H9 (cell line): ENCODE results near the gene SLC1A1. TPM values are rescaled to one million over a fixed set of nuclear protein-coding genes. Genes with fewer than 3 reads are reported as not detected.
A peak's percentile ranks its signal among the peaks of the same experiment; 100 is the strongest.
"Not testable (repeated sequence)": the region's sequence is repeated elsewhere in the genome, so short reads cannot be mapped to it uniquely, and the experiment has no call there.

Experiments
- DNase-seq: peaks from one replicate; pipeline ENCODE4 v3.0.0-alpha.2; 2017
- H2AFZ ChIP-seq: one replicate; pipeline ENCODE4 v1.6.1; 2013; ENCODE audit warnings: mild to moderate bottlenecking, low read length, control low read depth, moderate library complexity
- H2AK5ac ChIP-seq: 2 replicates; pipeline ENCODE4 v1.6.1; 2013; ENCODE audit warnings: low read length, control low read depth, mixed read lengths; ENCODE audit not compliant: insufficient read length
- H2BK120ac ChIP-seq: one replicate; pipeline ENCODE4 v1.6.1; 2013; ENCODE audit warnings: low read depth, mild to moderate bottlenecking, low read length, control low read depth, inconsistent platforms; ENCODE audit not compliant: poor library complexity, severe bottlenecking
- H2BK12ac ChIP-seq: 2 replicates; pipeline ENCODE4 v1.6.1; 2013; ENCODE audit warnings: low read length, control low read depth, mixed read lengths, low read depth; ENCODE audit not compliant: insufficient read length
- H2BK15ac ChIP-seq: 2 replicates; pipeline ENCODE4 v1.6.1; 2013; ENCODE audit warnings: low read depth, low read length, control low read depth
- H2BK20ac ChIP-seq: one replicate; pipeline ENCODE4 v1.6.1; 2013; ENCODE audit warnings: low read depth, mild to moderate bottlenecking, low read length, control low read depth, inconsistent platforms; ENCODE audit not compliant: poor library complexity, severe bottlenecking
- H2BK5ac ChIP-seq: 2 replicates; pipeline ENCODE4 v1.6.1; 2013; ENCODE audit warnings: low read length, control low read depth, mixed read lengths; ENCODE audit not compliant: insufficient read length
- H3K14ac ChIP-seq: 2 replicates; pipeline ENCODE4 v1.6.1; 2013; ENCODE audit warnings: low read length, control low read depth; ENCODE audit not compliant: insufficient read depth
- H3K18ac ChIP-seq: 2 replicates; pipeline ENCODE4 v1.6.1; 2013; ENCODE audit warnings: low read depth, mild to moderate bottlenecking, mixed read lengths, low read length, control low read depth; ENCODE audit not compliant: insufficient read length
- H3K23ac ChIP-seq: 2 replicates; pipeline ENCODE4 v1.6.1; 2013; ENCODE audit warnings: low read length, control low read depth, mixed read lengths, low read depth; ENCODE audit not compliant: insufficient read length
- H3K23me2 ChIP-seq: 2 replicates; pipeline ENCODE4 v1.6.1; 2013; ENCODE audit warnings: low read depth, mild to moderate bottlenecking, mixed read lengths, low read length, control low read depth; ENCODE audit not compliant: insufficient read length, poor library complexity, severe bottlenecking
- H3K27ac ChIP-seq: 2 replicates; pipeline ENCODE4 v1.5.1; 2013; ENCODE audit warnings: low read length, control low read depth, mixed read lengths, low read depth; ENCODE audit not compliant: insufficient read length
- H3K27me3 ChIP-seq: 2 replicates; pipeline ENCODE4 v1.6.1; 2013; ENCODE audit warnings: low read length, control low read depth, inconsistent platforms; ENCODE audit not compliant: insufficient read depth
- H3K4ac ChIP-seq: 2 replicates; pipeline ENCODE4 v1.6.1; 2013; ENCODE audit warnings: low read depth, mild to moderate bottlenecking, control low read depth, inconsistent platforms, low read length, moderate library complexity
- H3K4me1 ChIP-seq: 2 replicates; pipeline ENCODE4 v1.6.1; 2013; ENCODE audit warnings: low read length, control low read depth, inconsistent platforms; ENCODE audit not compliant: insufficient read depth
- H3K4me2 ChIP-seq: 2 replicates; pipeline ENCODE4 v1.6.1; 2013; ENCODE audit warnings: low read length, control low read depth, mixed read lengths; ENCODE audit not compliant: insufficient read length, insufficient read depth
- H3K56ac ChIP-seq: 2 replicates; pipeline ENCODE4 v1.6.1; 2013; ENCODE audit warnings: low read depth, mild to moderate bottlenecking, mixed read lengths, low read length, control low read depth; ENCODE audit not compliant: insufficient read length
- H3K79me1 ChIP-seq: 2 replicates; pipeline ENCODE4 v1.6.1; 2013; ENCODE audit warnings: low read depth, mild to moderate bottlenecking, moderate library complexity, low read length, control low read depth, inconsistent platforms; ENCODE audit not compliant: insufficient read depth, poor library complexity, severe bottlenecking
- H3K79me2 ChIP-seq: 2 replicates; pipeline ENCODE4 v1.6.1; 2013; ENCODE audit warnings: low read length, control low read depth, inconsistent platforms; ENCODE audit not compliant: insufficient read depth
- H3K9ac ChIP-seq: 2 replicates; pipeline ENCODE4 v1.6.1; 2013; ENCODE audit warnings: low read length, control low read depth, mixed read lengths; ENCODE audit not compliant: insufficient read length; ENCODE audit errors: extremely low read depth
- H3K9me3 ChIP-seq: one replicate; pipeline ENCODE4 v1.6.1; 2013; ENCODE audit warnings: low read depth, low read length, inconsistent platforms; ENCODE audit not compliant: control insufficient read depth
- H3T11ph ChIP-seq: one replicate; pipeline ENCODE4 v1.6.1; 2013; ENCODE audit warnings: mild to moderate bottlenecking, low read length, control low read depth, inconsistent platforms
- H4K20me1 ChIP-seq: one replicate; pipeline ENCODE4 v1.6.1; 2013; ENCODE audit not compliant: control insufficient read depth, insufficient read length, insufficient read depth
- H4K5ac ChIP-seq: 2 replicates; pipeline ENCODE4 v1.6.1; 2013; ENCODE audit warnings: low read depth, mild to moderate bottlenecking, mixed read lengths, low read length, control low read depth; ENCODE audit not compliant: insufficient read length
- H4K8ac ChIP-seq: replicated peaks from 2 replicates; pipeline ENCODE4 v1.6.1; 2013; ENCODE audit warnings: low read length, control low read depth, mixed read lengths, low read depth; ENCODE audit not compliant: insufficient read length
- H4K91ac ChIP-seq: 2 replicates; pipeline ENCODE4 v1.6.1; 2013; ENCODE audit warnings: low read depth, mild to moderate bottlenecking, moderate library complexity, mixed read lengths, low read length, control low read depth; ENCODE audit not compliant: insufficient read length
- H3K27ac Mint-ChIP-seq, 3 experiments: 2 replicates in 2 of 3; 3 replicates in 1 of 3; pipeline ENCODE4 v1.8.0; 2020 to 2021; ENCODE audit warnings: mixed read lengths in 3 of 3, mild to moderate bottlenecking in 1 of 3, moderate library complexity in 1 of 3
- H3K27me3 Mint-ChIP-seq: 2 replicates; pipeline ENCODE4 v1.8.0; 2021; ENCODE audit warnings: low read depth, mild to moderate bottlenecking, moderate library complexity, mixed read lengths
- H3K36me3 Mint-ChIP-seq, 3 experiments: 2 replicates in 2 of 3; 3 replicates in 1 of 3; pipeline ENCODE4 v1.8.0; 2020 to 2021; ENCODE audit warnings: low read depth in 3 of 3, mixed read lengths in 3 of 3; ENCODE audit not compliant: insufficient read depth in 1 of 3
- H3K4me1 Mint-ChIP-seq, 2 experiments: 2 replicates each; pipeline ENCODE4 v1.8.0; 2020; ENCODE audit warnings: mixed read lengths in 2 of 2
- H3K4me3 Mint-ChIP-seq, 2 experiments: 2 replicates in 1 of 2; 3 replicates in 1 of 2; pipeline ENCODE4 v1.8.0; 2020 to 2021; ENCODE audit warnings: mild to moderate bottlenecking in 2 of 2, mixed read lengths in 2 of 2, moderate library complexity in 1 of 2
- H3K9me3 Mint-ChIP-seq, 2 experiments: 2 replicates in 1 of 2; 3 replicates in 1 of 2; pipeline ENCODE4 v1.8.0; 2020; ENCODE audit warnings: mild to moderate bottlenecking in 2 of 2, mixed read lengths in 2 of 2, moderate library complexity in 1 of 2
- WGBS: extraction: QIAGEN DNeasy Blood & Tissue Kit; methylation state at CpG from one replicate; pipeline ENCODE4 v1.1.7; 2013; ENCODE audit warnings: missing lambda C conversion rate, low lambda C conversion rate, mixed read lengths; ENCODE audit not compliant: insufficient read length; ENCODE audit errors: extremely low coverage; 5-methylcytosine and 5-hydroxymethylcytosine counted together
- total RNA-seq: library from RNA; stranded (reverse); gene quantifications from 2 replicates; pipeline ENCODE4 v1.2.1, GENCODE V29; 2021
- TF ChIP-seq, protein P1 (sequence below): fragments of 200-600 bp; sonication (generic); conservative IDR thresholded peaks from 3 replicates; pipeline ENCODE4 v1.8.0; 2021; ENCODE audit warnings: antibody characterized with exemption, mild to moderate bottlenecking

The SLC1A1 gene
- total RNA-seq, 1 experiment from 2014 or later, result 4.7 TPM

DNA sequence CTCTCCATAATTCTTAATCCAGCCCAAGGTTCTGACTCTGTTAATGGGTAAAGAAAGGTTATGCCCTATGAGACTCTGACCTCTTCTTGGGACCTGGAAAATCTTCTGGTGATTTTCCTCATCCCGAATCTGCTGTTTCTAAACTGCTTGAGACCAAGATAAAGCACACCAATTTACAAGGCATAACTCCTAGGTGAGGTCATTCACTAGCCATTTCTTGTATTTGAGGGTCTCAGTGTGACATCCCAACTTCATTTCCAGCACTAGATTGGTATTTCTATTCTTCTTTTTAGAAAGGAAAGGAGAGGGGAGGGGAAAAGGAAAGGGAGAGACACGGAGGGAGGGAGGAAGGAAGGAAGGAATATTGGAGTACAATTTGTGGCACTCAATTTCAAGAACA lies 51.6 kb downstream of the SLC1A1 start:
- no peaks in the 10 kb centered on the region for H3K79me2 ChIP-seq
- no peak overlapping the region for H3K9ac ChIP-seq
- no peaks in the 10 kb centered on the region for H3K27me3 ChIP-seq
- H2AK5ac ChIP-seq, result no peak overlapping the region
- Mint-ChIP-seq H3K4me3 (no peak overlapping the region), H3K27me3 (peaks cover 2% of the 10 kb centered on the region; the same call in 1 of the 2 replicates), H3K9me3 (peaks cover 3 to 4% of the 10 kb centered on the region in 2 experiments; a peak in 4 of 5 replicates), H3K4me1 (peaks cover 14 to 20% of the 10 kb centered on the region in 2 experiments), H3K36me3 (peaks cover 2 to 7% (median 7%) of the 10 kb centered on the region in 3 experiments; a peak in 5 of 7 replicates), H3K27ac (peak overlapping the region in 2 of 3 experiments; percentile 5 to 83; a peak in 3 of 7 replicates)
- no peaks in the 10 kb centered on the region for H3K79me1 ChIP-seq
- no peak overlapping the region for H4K8ac ChIP-seq
- no peak overlapping the region for H2BK12ac ChIP-seq
- H2BK120ac ChIP-seq, result no peak overlapping the region
- H3K4ac ChIP-seq, result no peak overlapping the region
- H3K18ac ChIP-seq, result no peak overlapping the region
- H3T11ph ChIP-seq, result no peak overlapping the region
- H3K23me2 ChIP-seq, result no peaks in the 10 kb centered on the region
- no CpG with 5 or more reads among the region's 2 CpGs for WGBS
- no peak overlapping the region for H4K91ac ChIP-seq
- no peak overlapping the region for H3K23ac ChIP-seq
- no peak for DNase-seq
- no peak overlapping the region for H2BK20ac ChIP-seq
- no peak overlapping the region for H2BK15ac ChIP-seq
- H3K4me2 ChIP-seq, result no peak overlapping the region
- TF ChIP-seq, protein P1, sequence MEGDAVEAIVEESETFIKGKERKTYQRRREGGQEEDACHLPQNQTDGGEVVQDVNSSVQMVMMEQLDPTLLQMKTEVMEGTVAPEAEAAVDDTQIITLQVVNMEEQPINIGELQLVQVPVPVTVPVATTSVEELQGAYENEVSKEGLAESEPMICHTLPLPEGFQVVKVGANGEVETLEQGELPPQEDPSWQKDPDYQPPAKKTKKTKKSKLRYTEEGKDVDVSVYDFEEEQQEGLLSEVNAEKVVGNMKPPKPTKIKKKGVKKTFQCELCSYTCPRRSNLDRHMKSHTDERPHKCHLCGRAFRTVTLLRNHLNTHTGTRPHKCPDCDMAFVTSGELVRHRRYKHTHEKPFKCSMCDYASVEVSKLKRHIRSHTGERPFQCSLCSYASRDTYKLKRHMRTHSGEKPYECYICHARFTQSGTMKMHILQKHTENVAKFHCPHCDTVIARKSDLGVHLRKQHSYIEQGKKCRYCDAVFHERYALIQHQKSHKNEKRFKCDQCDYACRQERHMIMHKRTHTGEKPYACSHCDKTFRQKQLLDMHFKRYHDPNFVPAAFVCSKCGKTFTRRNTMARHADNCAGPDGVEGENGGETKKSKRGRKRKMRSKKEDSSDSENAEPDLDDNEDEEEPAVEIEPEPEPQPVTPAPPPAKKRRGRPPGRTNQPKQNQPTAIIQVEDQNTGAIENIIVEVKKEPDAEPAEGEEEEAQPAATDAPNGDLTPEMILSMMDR, result no peak
- no peak overlapping the region for H4K5ac ChIP-seq
- H2BK5ac ChIP-seq, result no peak overlapping the region
- H3K4me1 ChIP-seq, result peaks cover 5% of the 10 kb centered on the region; the same call in 1 of the 2 replicates
- H3K9me3 ChIP-seq, result no peaks in the 10 kb centered on the region
- no peaks in the 10 kb centered on the region for H4K20me1 ChIP-seq
- H3K27ac ChIP-seq, result no peak overlapping the region
- H3K14ac ChIP-seq, result no peak overlapping the region
- no peak overlapping the region for H3K56ac ChIP-seq
- H2AFZ ChIP-seq, result no peak overlapping the region

DNA sequence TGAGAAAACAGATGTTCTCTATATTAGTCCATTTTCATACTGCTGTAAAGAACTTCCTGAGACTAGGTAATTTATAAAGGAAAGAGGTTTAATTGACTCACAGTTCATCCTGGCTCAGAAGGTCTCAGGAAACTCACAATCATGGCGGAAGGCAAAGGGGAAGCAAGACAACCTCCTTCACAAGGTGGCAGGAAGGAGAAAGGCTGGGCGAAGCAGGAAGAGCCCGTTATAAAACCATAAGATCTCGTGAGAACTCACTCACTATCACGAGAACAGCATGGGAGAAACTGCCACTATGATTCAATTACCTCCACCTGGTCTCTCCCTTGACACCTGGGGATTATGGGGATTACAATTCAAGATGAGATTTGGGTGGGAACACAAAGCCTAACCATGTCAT lies 54.4 kb downstream of the SLC1A1 start:
- H3K56ac ChIP-seq, H3K9me3 ChIP-seq, H3K27me3 ChIP-seq, H3K23ac ChIP-seq, H3K9me3 Mint-ChIP-seq, H3K4me2 ChIP-seq, H2BK15ac ChIP-seq, H3K18ac ChIP-seq, H2AFZ ChIP-seq, H3K4ac ChIP-seq, H3K23me2 ChIP-seq, DNase-seq, H2AK5ac ChIP-seq, H2BK12ac ChIP-seq, H2BK5ac ChIP-seq, H2BK120ac ChIP-seq, H4K91ac ChIP-seq, H3K27me3 Mint-ChIP-seq, H3T11ph ChIP-seq, H3K4me1 ChIP-seq, H3K27ac ChIP-seq, H4K20me1 ChIP-seq, H3K36me3 Mint-ChIP-seq, H4K8ac ChIP-seq, H3K79me1 ChIP-seq, H3K79me2 ChIP-seq, H3K9ac ChIP-seq, H4K5ac ChIP-seq, H2BK20ac ChIP-seq, H3K14ac ChIP-seq, H3K4me3 Mint-ChIP-seq: not testable (repeated sequence)
- WGBS, result no CpG with 5 or more reads among the region's 5 CpGs
- H3K27ac Mint-ChIP-seq, result peak overlapping the region in 1 of 3 experiments; percentile 87; a peak in 1 of 7 replicates
- H3K4me1 Mint-ChIP-seq, result peaks cover 14 to 26% of the 10 kb centered on the region in 2 experiments
